WTC11 (cell line): ENCODE data around the gene TMEM86A.

ENCODE experiments used
- ATF3 ChIP-seq: sonication (generic); formaldehyde crosslinking; conservative IDR thresholded peaks from 2 replicates; pipeline ENCODE4 v1.8.1; 2022; ENCODE audit warnings: mild to moderate bottlenecking, missing genetic modification reagents
- CTCF ChIP-seq: fragments of 200-600 bp; IDR thresholded peaks from 2 replicates; pipeline ENCODE4 v1.8.0; 2022; ENCODE audit warnings: antibody characterized with exemption
- E2F1 ChIP-seq: sonication (generic); formaldehyde crosslinking; IDR thresholded peaks from 2 replicates; pipeline ENCODE4 v1.8.0; 2022; ENCODE audit warnings: mild to moderate bottlenecking, missing genetic modification reagents
- E2F4 ChIP-seq: sonication (generic); formaldehyde crosslinking; IDR thresholded peaks from 2 replicates; pipeline ENCODE4 v1.8.1; 2022; ENCODE audit warnings: low read depth, mild to moderate bottlenecking, moderate library complexity, missing genetic modification reagents, borderline replicate concordance
- EMX1 ChIP-seq: fragments of 250-450 bp; sonication (Bioruptor Pico); IDR thresholded peaks from 2 replicates; pipeline ENCODE4 v1.8.0; 2021; ENCODE audit warnings: mild to moderate bottlenecking
- HMGXB4 ChIP-seq: sonication (generic); formaldehyde crosslinking; IDR thresholded peaks from 2 replicates; pipeline ENCODE4 v1.8.1; 2023; ENCODE audit warnings: mild to moderate bottlenecking, moderate library complexity, missing genetic modification reagents
- MAX ChIP-seq: sonication (generic); formaldehyde crosslinking; IDR thresholded peaks from 2 replicates; pipeline ENCODE4 v1.8.0; 2022; ENCODE audit warnings: mild to moderate bottlenecking, missing genetic modification reagents
- NFATC4 ChIP-seq: fragments of 250-450 bp; sonication (Bioruptor Pico); IDR thresholded peaks from 2 replicates; pipeline ENCODE4 v1.9.0; 2021; ENCODE audit warnings: mild to moderate bottlenecking
- NFYB ChIP-seq: sonication (generic); formaldehyde crosslinking; conservative IDR thresholded peaks from 2 replicates; pipeline ENCODE4 v1.8.0; 2022; ENCODE audit warnings: low read depth, missing genetic modification reagents
- NR2C2 ChIP-seq: sonication (generic); formaldehyde crosslinking; IDR thresholded peaks from 2 replicates; pipeline ENCODE4 v1.8.0; 2022; ENCODE audit warnings: mild to moderate bottlenecking, missing genetic modification reagents
- NR3C1 ChIP-seq: sonication (generic); formaldehyde crosslinking; conservative IDR thresholded peaks from 2 replicates; pipeline ENCODE4 v1.8.1; 2023; ENCODE audit warnings: low read depth, mild to moderate bottlenecking, missing genetic modification reagents
- PREB ChIP-seq: sonication (generic); formaldehyde crosslinking; IDR thresholded peaks from 2 replicates; pipeline ENCODE4 v1.8.1; 2022; ENCODE audit warnings: mild to moderate bottlenecking, missing genetic modification reagents, moderate library complexity, borderline replicate concordance
- TEAD1 ChIP-seq: sonication (generic); formaldehyde crosslinking; IDR thresholded peaks from 2 replicates; pipeline ENCODE4 v1.8.0; 2022; ENCODE audit warnings: mild to moderate bottlenecking, missing genetic modification reagents
- ZNF281 ChIP-seq: sonication (generic); formaldehyde crosslinking; IDR thresholded peaks from 2 replicates; pipeline ENCODE4 v1.8.0; 2023; ENCODE audit warnings: mild to moderate bottlenecking, missing genetic modification reagents

- TF ChIP-seq CTCF, result peak; percentile 85
- no peak for TF ChIP-seq E2F1 (CRISPR knock-in tag)
- no peak for TF ChIP-seq E2F4 (CRISPR knock-in tag)
- TF ChIP-seq NFYB (CRISPR knock-in tag), result no peak
- TF ChIP-seq MAX (CRISPR knock-in tag), result no peak; the same call in 1 of the 2 replicates
- no peak; the same call in 1 of the 2 replicates for TF ChIP-seq TEAD1
- TF ChIP-seq ZNF281, result no peak
- no peak for TF ChIP-seq ATF3 (CRISPR knock-in tag)
- TF ChIP-seq NFATC4 (CRISPR knock-in tag), result no peak
- TF ChIP-seq NR3C1 (CRISPR knock-in tag), result no peak
- TF ChIP-seq EMX1 (CRISPR knock-in tag), result no peak
- TF ChIP-seq PREB (CRISPR knock-in tag), result no peak
- no peak; the same call in 1 of the 2 replicates for TF ChIP-seq HMGXB4
- no peak for TF ChIP-seq NR2C2
Observed at GRCh38 chr11:18721561-18722292, 23.1 kb downstream of the TMEM86A start.
